OCI-LY3 (cell line): ENCODE measurements around the gene PIWIL1.

Experiments used
- CTCF ChIP-seq: fragments of 200-600, 300-600 bp; sonication (generic); IDR thresholded peaks from 2 replicates; pipeline ENCODE4 v1.5.1; 2014; ENCODE audit warnings: antibody characterized with exemption, low read length, low read depth
- EZH2phosphoT487 ChIP-seq: fragments of 200-600 bp; shearing (Covaris generic); IDR thresholded peaks from 2 replicates; pipeline ENCODE4 v1.6.1; 2018; ENCODE audit warnings: antibody characterized with exemption, mixed run types, low read depth

DNA sequence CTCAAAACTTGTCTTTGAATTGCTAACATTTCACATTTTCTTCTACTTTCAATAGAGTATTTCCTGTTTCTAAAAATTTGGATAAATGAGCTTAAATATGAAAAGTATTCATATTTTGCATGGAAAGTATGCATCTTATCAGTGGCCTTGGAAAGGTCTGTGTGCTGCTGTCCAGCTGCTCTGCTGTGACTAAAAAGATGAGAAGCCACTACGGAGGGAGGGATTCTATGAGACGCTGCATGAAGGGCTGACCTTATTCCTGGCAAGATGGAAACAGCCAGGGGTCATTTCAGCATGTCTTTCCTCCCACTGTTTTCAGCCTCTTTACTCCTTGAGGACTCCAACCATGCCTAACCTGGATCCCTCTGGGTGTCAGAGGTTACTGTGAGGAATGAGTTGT, 13.0 kb downstream of the PIWIL1 start:
- TF ChIP-seq CTCF (no peak), EZH2phosphoT487 (no peak)
